Psoas muscle (tissue), 8 donors: Measurements from ENCODE around the gene NOP16. TPM values are rescaled to one million over a fixed set of nuclear protein-coding genes. Genes with fewer than 3 reads are reported as not detected.
A peak's percentile ranks its signal among the peaks of the same experiment; 100 is the strongest.

Experiments used
- ATAC-seq, 4 donors: fragments of 200-7000 bp; cut with Tn5 transposase; one replicate each; pipeline ENCODE4 v1.9.1; 2020; ENCODE audit warnings: moderate library complexity in 3 of 4, mild to moderate bottlenecking in 2 of 4
- DNase-seq, 2 donors: peaks; one replicate each; pipeline ENCODE4 v3.0.0-alpha.2; 2020
- H3K27ac ChIP-seq: fragments of 200-600 bp; one replicate; pipeline ENCODE4 v1.8.0; 2022
- H3K27me3 ChIP-seq, 3 donors: fragments of 200-600 bp in 1 of 3; one replicate each; pipeline versions ENCODE4 v1.6.1 to v1.8.0; 2013 to 2022; ENCODE audit warnings: low read length in 2 of 3, mild to moderate bottlenecking in 2 of 3, moderate library complexity in 1 of 3; ENCODE audit not compliant: insufficient read depth in 3 of 3
- H3K36me3 ChIP-seq, 2 donors: fragments of 200-600 bp in 1 of 2; one replicate each; pipeline versions ENCODE4 v1.6.1 to v1.8.0; 2013 to 2022; ENCODE audit warnings: low read depth in 1 of 2, mild to moderate bottlenecking in 1 of 2, moderate library complexity in 1 of 2; ENCODE audit not compliant: insufficient read depth in 1 of 2
- H3K4me1 ChIP-seq: fragments of 200-600 bp; one replicate; pipeline ENCODE4 v1.8.0; 2022
- H3K4me3 ChIP-seq: fragments of 200-600 bp; one replicate; pipeline ENCODE4 v1.8.0; 2022; ENCODE audit warnings: mild to moderate bottlenecking
- H3K9me3 ChIP-seq: fragments of 200-600 bp; one replicate; pipeline ENCODE4 v1.8.0; 2022
- WGBS, 3 donors: extraction: QIAGEN DNeasy Blood & Tissue Kit; methylation state at CpG; one replicate each; pipeline versions ENCODE4 v1.1.6 to v1.1.7; 2013; 5-methylcytosine and 5-hydroxymethylcytosine counted together
- intact Hi-C, 2 donors: fragments of 100-400 bp; cut with DNase I; formaldehyde crosslinking; loops; one replicate each; pipeline versions ENCODE4 v1.11.0 to v1.14.2; 2022
- polyA plus RNA-seq, 3 donors: library from polyadenylated mRNA; stranded (reverse); fragments of 200-250 nt; gene quantifications; one replicate each; pipeline ENCODE4 v1.2.3, GENCODE V29; 2013
- total RNA-seq, 4 donors: library from RNA; stranded (reverse); fragmentation: NEBNext Ultra II Directional in 2 of 4; extraction: Animal tissue kit (Norgen Biotek cat#: 25700) in 2 of 4; gene quantifications; one replicate each; pipeline versions ENCODE4 v1.2.1 to v1.2.4, GENCODE V29; 2021 to 2023
- TF ChIP-seq, protein P1 (sequence below): fragments of 200-600 bp; IDR thresholded peaks from one replicate; pipeline ENCODE4 v1.8.0; 2022; ENCODE audit warnings: antibody characterized with exemption
- donor health status: healthy with polysubstance abuse.
- donor health status: DM: no; HTN: no; CAD: no; lungs with moderate emphysema.
- donor health status: Bipolar disorder and iron deficiency.
- donor health status: healthy.
- donor health status: DM: yes; HTN: yes; CAD: no.
- donor health status: DM: no; HTN: no; CAD: no.
- donor health status: DM: no; HTN: no; CAD: no.
- donor health status: DM: yes; HTN: yes; CAD: no.

Gene NOP16
- total and polyA plus RNA-seq, 7 donors: 35.6 to 206 (median 76.2) TPM

DNA sequence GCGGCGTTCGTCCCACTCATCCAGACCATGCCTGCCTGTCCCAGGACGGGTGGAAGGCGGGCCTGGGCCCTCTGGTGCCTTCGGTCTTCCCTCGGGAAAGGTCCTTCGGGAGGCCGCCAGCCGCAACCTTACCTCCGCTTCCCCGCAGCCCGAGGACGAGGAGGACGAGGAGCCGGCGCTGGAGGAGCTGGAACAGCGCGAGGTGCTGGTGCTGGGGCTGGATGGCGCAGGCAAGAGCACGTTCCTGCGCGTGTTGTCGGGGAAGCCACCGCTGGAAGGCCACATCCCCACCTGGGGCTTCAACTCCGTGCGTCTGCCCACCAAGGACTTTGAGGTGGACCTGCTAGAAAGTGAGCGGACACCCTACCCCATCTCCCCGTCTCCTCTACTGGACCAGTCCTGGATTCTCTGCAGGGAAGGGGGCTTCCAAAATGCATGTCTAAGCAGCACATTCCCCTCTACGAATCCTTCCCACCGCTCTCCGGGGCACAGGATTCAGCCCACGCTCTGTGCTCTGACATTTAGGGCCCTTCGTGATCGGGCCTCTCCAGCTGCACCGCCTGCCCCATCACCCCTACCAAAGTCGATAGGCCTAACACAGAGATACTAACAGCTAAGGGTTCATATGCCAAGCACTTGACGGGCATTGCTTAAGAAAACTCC is 22.0 kb downstream of the NOP16 start:
- TF ChIP-seq, protein P1, sequence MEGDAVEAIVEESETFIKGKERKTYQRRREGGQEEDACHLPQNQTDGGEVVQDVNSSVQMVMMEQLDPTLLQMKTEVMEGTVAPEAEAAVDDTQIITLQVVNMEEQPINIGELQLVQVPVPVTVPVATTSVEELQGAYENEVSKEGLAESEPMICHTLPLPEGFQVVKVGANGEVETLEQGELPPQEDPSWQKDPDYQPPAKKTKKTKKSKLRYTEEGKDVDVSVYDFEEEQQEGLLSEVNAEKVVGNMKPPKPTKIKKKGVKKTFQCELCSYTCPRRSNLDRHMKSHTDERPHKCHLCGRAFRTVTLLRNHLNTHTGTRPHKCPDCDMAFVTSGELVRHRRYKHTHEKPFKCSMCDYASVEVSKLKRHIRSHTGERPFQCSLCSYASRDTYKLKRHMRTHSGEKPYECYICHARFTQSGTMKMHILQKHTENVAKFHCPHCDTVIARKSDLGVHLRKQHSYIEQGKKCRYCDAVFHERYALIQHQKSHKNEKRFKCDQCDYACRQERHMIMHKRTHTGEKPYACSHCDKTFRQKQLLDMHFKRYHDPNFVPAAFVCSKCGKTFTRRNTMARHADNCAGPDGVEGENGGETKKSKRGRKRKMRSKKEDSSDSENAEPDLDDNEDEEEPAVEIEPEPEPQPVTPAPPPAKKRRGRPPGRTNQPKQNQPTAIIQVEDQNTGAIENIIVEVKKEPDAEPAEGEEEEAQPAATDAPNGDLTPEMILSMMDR: no peak
- Histone ChIP-seq H3K36me3 (peaks cover 0 to 21% of the 10 kb centered on the region in 2 donors), H3K4me1 (peaks cover 44% of the 10 kb centered on the region), H3K27me3 (no peaks in the 10 kb centered on the region), H3K4me3 (peak overlapping the region; percentile 83), H3K9me3 (no peaks in the 10 kb centered on the region), H3K27ac (peak overlapping the region; percentile 85)
- ATAC-seq (no peak), DNase-seq (no peak)
- intact Hi-C loops: no loop called here
- whole genome bisulfite sequencing, 3 donors: 44 to 49% (median 44%) methylated on average over 38 of the region's 38 CpGs

DNA sequence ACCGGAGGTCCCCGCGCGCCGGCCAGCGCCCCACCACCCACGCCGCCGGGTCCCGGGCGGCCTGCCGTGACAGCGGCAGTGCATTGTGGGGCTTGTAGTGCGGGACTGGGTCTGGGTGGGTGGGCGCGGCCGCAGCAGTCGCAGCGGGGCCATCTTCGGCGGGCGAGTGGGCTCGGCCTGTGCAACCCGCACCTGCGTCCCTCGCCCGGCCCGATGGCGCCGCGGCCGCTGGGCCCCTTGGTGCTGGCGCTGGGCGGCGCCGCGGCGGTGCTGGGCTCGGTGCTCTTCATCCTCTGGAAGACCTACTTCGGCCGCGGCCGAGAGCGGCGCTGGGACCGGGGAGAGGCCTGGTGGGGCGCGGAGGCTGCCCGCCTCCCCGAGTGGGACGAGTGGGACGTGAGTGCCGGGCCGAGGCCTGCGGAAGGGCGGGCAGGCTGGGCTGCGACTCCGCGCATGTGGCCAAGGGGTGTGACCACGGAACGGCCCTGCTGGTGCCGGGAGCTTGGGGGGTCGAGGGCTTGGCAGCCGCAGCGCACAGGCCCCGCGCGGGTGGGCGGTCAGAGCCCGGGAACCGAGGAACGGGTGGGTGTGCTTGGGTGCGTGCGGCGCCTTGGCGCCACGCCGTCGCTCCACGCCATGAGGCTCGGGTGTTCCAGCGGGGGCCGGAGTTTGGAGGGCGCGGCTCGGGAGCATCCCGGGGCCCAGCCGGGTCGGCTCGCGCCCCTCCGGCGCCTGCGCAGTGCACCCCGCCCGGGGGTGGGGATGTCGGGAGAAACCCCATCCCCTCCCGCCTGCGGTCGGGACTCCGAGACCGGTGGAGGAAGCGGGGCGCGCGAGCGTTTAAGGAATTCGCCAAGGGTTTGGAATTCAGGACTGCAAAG is 22.8 kb downstream of the NOP16 start, which contains the start of gene ARL10:
TSS of gene ARL10 (plus strand) at position 137 of the 881 bp plus-strand sequence. CDS start at position 214, 77 bp downstream.
- ATAC-seq (peak; percentile 25 to 35 (median 32)), DNase-seq (peak; percentile 54 to 73)
- H3K27ac ChIP-seq: peak within 1 kb of the TSS; percentile 85
- no peaks in the 10 kb centered on the region for H3K27me3 ChIP-seq
- peak within 1 kb of the TSS; percentile 83 for H3K4me3 ChIP-seq
- H3K36me3 ChIP-seq: peaks cover 0 to 21% of the 10 kb centered on the region in 2 donors
- no peaks in the 10 kb centered on the region for H3K9me3 ChIP-seq
- WGBS, 3 donors: 1% methylated on average over 80 to 108 of the region's 108 CpGs
- TF ChIP-seq, protein P1: no peak
- H3K4me1 ChIP-seq: peaks cover 38% of the 10 kb centered on the region
- intact Hi-C loops: no loop called here

DNA sequence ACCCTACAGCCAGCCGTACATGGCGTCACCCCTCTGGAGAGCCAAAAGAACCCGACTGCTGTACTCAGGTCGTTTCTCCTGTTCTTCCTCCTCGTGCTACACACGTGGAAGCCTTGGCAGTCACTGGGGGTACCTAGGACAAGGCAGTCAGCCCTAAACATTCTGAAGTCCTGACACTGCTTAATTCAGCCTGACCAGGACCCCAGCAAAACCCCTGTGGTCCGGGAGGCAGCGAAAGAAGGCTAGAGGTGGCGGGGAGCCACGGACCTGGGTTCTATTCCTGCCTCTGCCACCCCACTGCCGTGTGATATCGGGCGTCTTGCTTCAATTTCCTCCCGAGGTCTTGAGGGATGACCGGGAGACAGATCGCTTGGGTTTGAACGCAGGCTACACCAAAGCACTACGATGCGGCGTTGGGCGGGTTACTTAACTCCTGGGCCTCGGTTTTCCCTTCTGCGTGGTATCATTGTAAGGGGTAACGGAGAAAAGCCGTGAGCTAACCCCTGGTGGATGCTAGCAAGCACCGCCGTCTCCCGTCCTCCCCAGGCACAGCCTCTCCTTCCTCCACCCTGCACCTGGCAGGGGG is 23.5 kb downstream of the NOP16 start:
- Histone ChIP-seq H3K4me3 (peak overlapping the region; percentile 83), H3K9me3 (no peaks in the 10 kb centered on the region), H3K27ac (peak overlapping the region; percentile 85), H3K36me3 (peaks cover 0 to 21% of the 10 kb centered on the region in 2 donors), H3K27me3 (no peaks in the 10 kb centered on the region), H3K4me1 (peaks cover 37% of the 10 kb centered on the region)
- TF ChIP-seq, protein P1: no peak
- no peak for DNase-seq
- intact Hi-C loops: no loop called here
- ATAC-seq: no peak
- 21 to 22% (median 21%) methylated on average over 25 to 28 of the region's 28 CpGs for WGBS, 3 donors

DNA sequence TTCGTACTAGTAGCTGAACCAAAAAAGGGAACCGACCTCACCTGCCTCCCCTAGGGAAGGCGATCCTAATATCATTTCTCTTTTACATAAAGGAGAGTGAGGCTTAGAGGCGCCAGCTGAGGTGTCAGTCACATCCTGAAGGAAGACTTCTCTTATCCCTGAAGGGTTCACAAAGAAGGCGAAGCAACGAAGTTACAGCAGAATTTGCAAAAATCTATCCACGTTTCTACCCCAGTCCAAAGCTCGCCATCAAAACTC is 26.2 kb downstream of the NOP16 start:
- H3K4me1 ChIP-seq: peaks cover 24% of the 10 kb centered on the region
- WGBS, 3 donors: 49 to 65% (median 58%) methylated on average over 8 of the region's 8 CpGs
- H3K27me3 ChIP-seq: no peaks in the 10 kb centered on the region
- H3K4me3 ChIP-seq: peak overlapping the region; percentile 90
- H3K27ac ChIP-seq: peak overlapping the region; percentile 91
- no peak for DNase-seq
- intact Hi-C loops: no loop called here
- H3K36me3 ChIP-seq: peaks cover 0 to 31% of the 10 kb centered on the region in 2 donors
- ATAC-seq: no peak
- TF ChIP-seq, protein P1: no peak
- H3K9me3 ChIP-seq: no peaks in the 10 kb centered on the region
